H9 (cell line): ENCODE data around the gene KCNH1. TPM values are rescaled to one million over a fixed set of nuclear protein-coding genes. Genes with fewer than 3 reads are reported as not detected.

Experiments used
- DNase-seq: peaks from one replicate; pipeline ENCODE4 v3.0.0-alpha.2; 2017
- H2AFZ ChIP-seq: one replicate; pipeline ENCODE4 v1.6.1; 2013; ENCODE audit warnings: mild to moderate bottlenecking, low read length, control low read depth, moderate library complexity
- H2AK5ac ChIP-seq: 2 replicates; pipeline ENCODE4 v1.6.1; 2013; ENCODE audit warnings: low read length, control low read depth, mixed read lengths; ENCODE audit not compliant: insufficient read length
- H2BK120ac ChIP-seq: one replicate; pipeline ENCODE4 v1.6.1; 2013; ENCODE audit warnings: low read depth, mild to moderate bottlenecking, low read length, control low read depth, inconsistent platforms; ENCODE audit not compliant: poor library complexity, severe bottlenecking
- H2BK12ac ChIP-seq: 2 replicates; pipeline ENCODE4 v1.6.1; 2013; ENCODE audit warnings: low read length, control low read depth, mixed read lengths, low read depth; ENCODE audit not compliant: insufficient read length
- H2BK15ac ChIP-seq: 2 replicates; pipeline ENCODE4 v1.6.1; 2013; ENCODE audit warnings: low read depth, low read length, control low read depth
- H2BK20ac ChIP-seq: one replicate; pipeline ENCODE4 v1.6.1; 2013; ENCODE audit warnings: low read depth, mild to moderate bottlenecking, low read length, control low read depth, inconsistent platforms; ENCODE audit not compliant: poor library complexity, severe bottlenecking
- H2BK5ac ChIP-seq: 2 replicates; pipeline ENCODE4 v1.6.1; 2013; ENCODE audit warnings: low read length, control low read depth, mixed read lengths; ENCODE audit not compliant: insufficient read length
- H3K14ac ChIP-seq: 2 replicates; pipeline ENCODE4 v1.6.1; 2013; ENCODE audit warnings: low read length, control low read depth; ENCODE audit not compliant: insufficient read depth
- H3K18ac ChIP-seq: 2 replicates; pipeline ENCODE4 v1.6.1; 2013; ENCODE audit warnings: low read depth, mild to moderate bottlenecking, mixed read lengths, low read length, control low read depth; ENCODE audit not compliant: insufficient read length
- H3K23ac ChIP-seq: 2 replicates; pipeline ENCODE4 v1.6.1; 2013; ENCODE audit warnings: low read length, control low read depth, mixed read lengths, low read depth; ENCODE audit not compliant: insufficient read length
- H3K23me2 ChIP-seq: 2 replicates; pipeline ENCODE4 v1.6.1; 2013; ENCODE audit warnings: low read depth, mild to moderate bottlenecking, mixed read lengths, low read length, control low read depth; ENCODE audit not compliant: insufficient read length, poor library complexity, severe bottlenecking
- H3K27ac ChIP-seq: 2 replicates; pipeline ENCODE4 v1.5.1; 2013; ENCODE audit warnings: low read length, control low read depth, mixed read lengths, low read depth; ENCODE audit not compliant: insufficient read length
- H3K27me3 ChIP-seq: 2 replicates; pipeline ENCODE4 v1.6.1; 2013; ENCODE audit warnings: low read length, control low read depth, inconsistent platforms; ENCODE audit not compliant: insufficient read depth
- H3K4ac ChIP-seq: 2 replicates; pipeline ENCODE4 v1.6.1; 2013; ENCODE audit warnings: low read depth, mild to moderate bottlenecking, control low read depth, inconsistent platforms, low read length, moderate library complexity
- H3K4me1 ChIP-seq: 2 replicates; pipeline ENCODE4 v1.6.1; 2013; ENCODE audit warnings: low read length, control low read depth, inconsistent platforms; ENCODE audit not compliant: insufficient read depth
- H3K4me2 ChIP-seq: 2 replicates; pipeline ENCODE4 v1.6.1; 2013; ENCODE audit warnings: low read length, control low read depth, mixed read lengths; ENCODE audit not compliant: insufficient read length, insufficient read depth
- H3K56ac ChIP-seq: 2 replicates; pipeline ENCODE4 v1.6.1; 2013; ENCODE audit warnings: low read depth, mild to moderate bottlenecking, mixed read lengths, low read length, control low read depth; ENCODE audit not compliant: insufficient read length
- H3K79me1 ChIP-seq: 2 replicates; pipeline ENCODE4 v1.6.1; 2013; ENCODE audit warnings: low read depth, mild to moderate bottlenecking, moderate library complexity, low read length, control low read depth, inconsistent platforms; ENCODE audit not compliant: insufficient read depth, poor library complexity, severe bottlenecking
- H3K79me2 ChIP-seq: 2 replicates; pipeline ENCODE4 v1.6.1; 2013; ENCODE audit warnings: low read length, control low read depth, inconsistent platforms; ENCODE audit not compliant: insufficient read depth
- H3K9ac ChIP-seq: 2 replicates; pipeline ENCODE4 v1.6.1; 2013; ENCODE audit warnings: low read length, control low read depth, mixed read lengths; ENCODE audit not compliant: insufficient read length; ENCODE audit errors: extremely low read depth
- H3K9me3 ChIP-seq: one replicate; pipeline ENCODE4 v1.6.1; 2013; ENCODE audit warnings: low read depth, low read length, inconsistent platforms; ENCODE audit not compliant: control insufficient read depth
- H3T11ph ChIP-seq: one replicate; pipeline ENCODE4 v1.6.1; 2013; ENCODE audit warnings: mild to moderate bottlenecking, low read length, control low read depth, inconsistent platforms
- H4K20me1 ChIP-seq: one replicate; pipeline ENCODE4 v1.6.1; 2013; ENCODE audit not compliant: control insufficient read depth, insufficient read length, insufficient read depth
- H4K5ac ChIP-seq: 2 replicates; pipeline ENCODE4 v1.6.1; 2013; ENCODE audit warnings: low read depth, mild to moderate bottlenecking, mixed read lengths, low read length, control low read depth; ENCODE audit not compliant: insufficient read length
- H4K8ac ChIP-seq: replicated peaks from 2 replicates; pipeline ENCODE4 v1.6.1; 2013; ENCODE audit warnings: low read length, control low read depth, mixed read lengths, low read depth; ENCODE audit not compliant: insufficient read length
- H4K91ac ChIP-seq: 2 replicates; pipeline ENCODE4 v1.6.1; 2013; ENCODE audit warnings: low read depth, mild to moderate bottlenecking, moderate library complexity, mixed read lengths, low read length, control low read depth; ENCODE audit not compliant: insufficient read length
- H3K27ac Mint-ChIP-seq, 3 experiments: 2 replicates in 2 of 3; 3 replicates in 1 of 3; pipeline ENCODE4 v1.8.0; 2020 to 2021; ENCODE audit warnings: mixed read lengths in 3 of 3, mild to moderate bottlenecking in 1 of 3, moderate library complexity in 1 of 3
- H3K27me3 Mint-ChIP-seq: 2 replicates; pipeline ENCODE4 v1.8.0; 2021; ENCODE audit warnings: low read depth, mild to moderate bottlenecking, moderate library complexity, mixed read lengths
- H3K36me3 Mint-ChIP-seq, 3 experiments: 2 replicates in 2 of 3; 3 replicates in 1 of 3; pipeline ENCODE4 v1.8.0; 2020 to 2021; ENCODE audit warnings: low read depth in 3 of 3, mixed read lengths in 3 of 3; ENCODE audit not compliant: insufficient read depth in 1 of 3
- H3K4me1 Mint-ChIP-seq, 2 experiments: 2 replicates each; pipeline ENCODE4 v1.8.0; 2020; ENCODE audit warnings: mixed read lengths in 2 of 2
- H3K4me3 Mint-ChIP-seq, 2 experiments: 2 replicates in 1 of 2; 3 replicates in 1 of 2; pipeline ENCODE4 v1.8.0; 2020 to 2021; ENCODE audit warnings: mild to moderate bottlenecking in 2 of 2, mixed read lengths in 2 of 2, moderate library complexity in 1 of 2
- H3K9me3 Mint-ChIP-seq, 2 experiments: 2 replicates in 1 of 2; 3 replicates in 1 of 2; pipeline ENCODE4 v1.8.0; 2020; ENCODE audit warnings: mild to moderate bottlenecking in 2 of 2, mixed read lengths in 2 of 2, moderate library complexity in 1 of 2
- WGBS: extraction: QIAGEN DNeasy Blood & Tissue Kit; methylation state at CpG from one replicate; pipeline ENCODE4 v1.1.7; 2013; ENCODE audit warnings: missing lambda C conversion rate, low lambda C conversion rate, mixed read lengths; ENCODE audit not compliant: insufficient read length; ENCODE audit errors: extremely low coverage; 5-methylcytosine and 5-hydroxymethylcytosine counted together
- total RNA-seq: library from RNA; stranded (reverse); gene quantifications from 2 replicates; pipeline ENCODE4 v1.2.1, GENCODE V29; 2021
- TF ChIP-seq, protein P1 (sequence below): fragments of 200-600 bp; sonication (generic); conservative IDR thresholded peaks from 3 replicates; pipeline ENCODE4 v1.8.0; 2021; ENCODE audit warnings: antibody characterized with exemption, mild to moderate bottlenecking

Gene KCNH1
- total RNA-seq, 1 experiment from 2014 or later: 0.11 TPM

DNA sequence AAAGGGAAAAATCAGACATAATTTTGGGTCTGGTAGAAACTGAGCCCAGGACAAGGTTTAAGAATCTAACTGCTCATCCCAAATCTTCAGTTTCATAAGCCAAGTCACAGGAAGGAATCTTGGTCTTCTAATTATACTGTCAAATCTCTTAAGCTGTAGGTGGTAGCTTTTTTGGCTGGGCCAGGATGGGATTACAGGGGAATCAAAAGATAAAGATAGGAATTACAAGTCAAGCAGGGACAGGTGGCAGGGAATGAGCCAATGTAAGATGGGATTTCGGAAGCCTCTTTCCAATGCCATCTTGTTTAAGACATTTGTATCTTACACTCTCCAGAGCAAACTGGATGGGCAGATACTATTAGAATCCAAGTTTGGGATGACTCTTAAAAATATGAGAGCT, 383.5 kb downstream of the KCNH1 start:
- Mint-ChIP-seq H3K4me3 (no peak overlapping the region), H3K4me1 (peaks cover 8 to 9% of the 10 kb centered on the region in 2 experiments), H3K27ac (no peak overlapping the region), H3K36me3 (no peaks in the 10 kb centered on the region), H3K9me3 (no peaks in the 10 kb centered on the region), H3K27me3 (peaks cover 2% of the 10 kb centered on the region; the same call in 1 of the 2 replicates)
- Histone ChIP-seq H3K4ac (no peak overlapping the region), H4K91ac (no peak overlapping the region), H3K27ac (no peak overlapping the region), H3K79me2 (no peaks in the 10 kb centered on the region), H2BK20ac (no peak overlapping the region), H3T11ph (no peak overlapping the region), H3K18ac (no peak overlapping the region), H3K79me1 (no peaks in the 10 kb centered on the region), H3K9ac (no peak overlapping the region), H3K14ac (no peak overlapping the region), H2BK120ac (no peak overlapping the region), H3K4me2 (no peak overlapping the region), H3K27me3 (no peaks in the 10 kb centered on the region), H2BK5ac (no peak overlapping the region), H3K56ac (no peak overlapping the region), H3K4me1 (no peaks in the 10 kb centered on the region), H2AK5ac (no peak overlapping the region), H4K8ac (no peak overlapping the region), H4K20me1 (no peaks in the 10 kb centered on the region), H2BK12ac (no peak overlapping the region), H3K23me2 (no peaks in the 10 kb centered on the region), H4K5ac (no peak overlapping the region), H2AFZ (no peak overlapping the region), H2BK15ac (no peak overlapping the region), H3K9me3 (no peaks in the 10 kb centered on the region), H3K23ac (no peak overlapping the region)
- no CpG with 5 or more reads among the region's 1 CpG for WGBS
- no peak for DNase-seq
- TF ChIP-seq, protein P1, sequence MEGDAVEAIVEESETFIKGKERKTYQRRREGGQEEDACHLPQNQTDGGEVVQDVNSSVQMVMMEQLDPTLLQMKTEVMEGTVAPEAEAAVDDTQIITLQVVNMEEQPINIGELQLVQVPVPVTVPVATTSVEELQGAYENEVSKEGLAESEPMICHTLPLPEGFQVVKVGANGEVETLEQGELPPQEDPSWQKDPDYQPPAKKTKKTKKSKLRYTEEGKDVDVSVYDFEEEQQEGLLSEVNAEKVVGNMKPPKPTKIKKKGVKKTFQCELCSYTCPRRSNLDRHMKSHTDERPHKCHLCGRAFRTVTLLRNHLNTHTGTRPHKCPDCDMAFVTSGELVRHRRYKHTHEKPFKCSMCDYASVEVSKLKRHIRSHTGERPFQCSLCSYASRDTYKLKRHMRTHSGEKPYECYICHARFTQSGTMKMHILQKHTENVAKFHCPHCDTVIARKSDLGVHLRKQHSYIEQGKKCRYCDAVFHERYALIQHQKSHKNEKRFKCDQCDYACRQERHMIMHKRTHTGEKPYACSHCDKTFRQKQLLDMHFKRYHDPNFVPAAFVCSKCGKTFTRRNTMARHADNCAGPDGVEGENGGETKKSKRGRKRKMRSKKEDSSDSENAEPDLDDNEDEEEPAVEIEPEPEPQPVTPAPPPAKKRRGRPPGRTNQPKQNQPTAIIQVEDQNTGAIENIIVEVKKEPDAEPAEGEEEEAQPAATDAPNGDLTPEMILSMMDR: no peak
